GM19467 (cell line): ENCODE results near the gene LTBP2.

Source experiments
- ATAC-seq: cut with Tn5 transposase; IDR thresholded peaks from one replicate; pipeline ENCODE4 v1.9.1; 2021; ENCODE audit warnings: mild to moderate bottlenecking, moderate library complexity; ENCODE audit not compliant: unreplicated experiment

The LTBP2 gene

DNA sequence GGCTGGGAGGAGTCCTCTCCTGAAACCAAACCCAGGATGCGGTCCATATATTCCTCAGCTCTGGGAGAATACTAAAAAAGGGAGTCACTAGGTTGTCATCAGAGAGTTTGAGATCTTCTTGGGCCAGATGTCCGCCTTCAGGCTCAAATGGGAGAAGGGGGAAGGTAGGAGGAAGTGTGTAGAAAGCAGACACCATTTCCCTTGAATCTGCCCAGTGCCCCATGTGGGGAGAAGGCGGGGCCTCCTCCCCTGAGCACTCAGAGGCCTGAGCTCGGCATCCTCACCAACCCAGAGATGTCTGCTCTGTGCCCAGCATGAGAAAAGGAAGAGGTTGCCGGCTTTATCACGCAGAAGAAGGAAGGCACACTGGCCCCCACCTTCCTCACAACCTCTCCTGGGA lies 37.3 kb downstream of the LTBP2 start:
- ATAC-seq = no peak

DNA sequence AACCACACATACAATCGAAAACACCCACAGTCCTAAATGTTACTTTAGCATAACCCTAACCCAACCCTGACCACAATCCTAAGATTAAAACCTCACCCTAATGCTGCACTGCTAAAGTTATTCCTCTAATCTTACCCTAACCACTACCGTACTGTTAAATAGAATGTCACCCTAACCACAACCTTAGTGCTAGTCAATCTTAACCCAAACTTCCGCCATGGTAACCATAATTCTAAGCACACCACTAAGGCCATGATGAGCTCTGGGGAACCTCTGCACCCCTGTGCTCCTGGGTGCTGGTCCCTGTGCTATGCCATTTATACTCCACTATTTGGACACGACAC lies 38.0 kb downstream of the LTBP2 start:
- ATAC-seq = no peak

DNA sequence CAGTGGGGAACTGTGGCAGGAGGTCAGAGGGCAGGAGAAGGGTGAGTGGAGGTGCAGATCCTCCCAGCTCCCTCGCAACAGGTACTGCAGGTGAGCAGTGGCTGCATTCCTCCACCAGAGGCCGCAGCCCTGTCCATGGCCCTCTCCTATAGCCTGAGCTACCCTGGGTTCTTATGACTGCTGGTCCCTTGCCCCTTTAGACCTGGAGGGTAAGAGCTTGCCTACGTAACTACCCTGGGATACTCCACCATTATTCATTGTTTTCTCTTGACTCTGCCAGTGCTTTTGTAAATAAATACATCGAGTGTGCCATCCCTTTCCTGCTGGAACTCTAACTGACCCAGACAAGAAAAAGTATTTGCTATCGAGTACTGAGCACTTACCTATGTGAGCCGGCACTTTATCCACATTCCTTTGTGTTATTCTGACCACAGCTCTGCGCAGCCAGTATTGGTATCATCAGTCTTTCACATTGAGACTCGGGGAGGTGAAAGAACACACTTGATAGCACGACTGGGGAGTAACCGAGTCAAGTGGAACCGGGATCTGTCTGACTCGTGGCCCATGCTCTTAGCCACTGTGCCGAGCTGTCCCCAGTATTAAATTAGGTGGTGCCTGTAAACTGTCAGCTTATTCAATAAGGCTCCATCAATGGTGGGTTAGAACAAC lies 38.5 kb downstream of the LTBP2 start:
- ATAC-seq = no peak

DNA sequence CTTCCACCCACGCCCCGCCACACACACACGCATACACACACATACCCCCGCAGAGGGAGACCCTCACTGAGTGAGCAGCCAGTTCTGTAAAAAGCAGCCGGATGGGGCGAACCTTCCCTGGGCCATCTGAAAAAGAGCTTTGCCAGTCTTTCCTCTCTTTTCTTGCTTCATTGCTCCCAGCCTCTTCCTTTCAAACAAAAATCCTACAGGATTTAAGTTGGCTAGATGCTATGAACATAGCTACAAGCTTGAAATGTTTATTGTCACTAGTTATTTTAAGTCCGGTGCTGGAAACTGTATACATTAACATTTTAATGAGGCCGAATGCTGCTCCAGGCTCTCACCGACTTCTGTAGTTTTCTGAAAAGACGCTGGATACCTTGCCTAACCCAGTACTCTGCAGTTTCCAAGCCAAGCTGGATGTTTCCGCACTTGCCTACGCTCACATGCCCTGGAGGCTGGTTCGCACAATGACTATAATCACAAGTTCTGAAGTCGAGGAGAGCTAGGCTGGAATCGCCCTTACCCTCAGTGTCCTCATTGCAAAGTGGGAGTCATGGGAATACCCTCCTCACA lies 39.2 kb downstream of the LTBP2 start:
- no peak for ATAC-seq

DNA sequence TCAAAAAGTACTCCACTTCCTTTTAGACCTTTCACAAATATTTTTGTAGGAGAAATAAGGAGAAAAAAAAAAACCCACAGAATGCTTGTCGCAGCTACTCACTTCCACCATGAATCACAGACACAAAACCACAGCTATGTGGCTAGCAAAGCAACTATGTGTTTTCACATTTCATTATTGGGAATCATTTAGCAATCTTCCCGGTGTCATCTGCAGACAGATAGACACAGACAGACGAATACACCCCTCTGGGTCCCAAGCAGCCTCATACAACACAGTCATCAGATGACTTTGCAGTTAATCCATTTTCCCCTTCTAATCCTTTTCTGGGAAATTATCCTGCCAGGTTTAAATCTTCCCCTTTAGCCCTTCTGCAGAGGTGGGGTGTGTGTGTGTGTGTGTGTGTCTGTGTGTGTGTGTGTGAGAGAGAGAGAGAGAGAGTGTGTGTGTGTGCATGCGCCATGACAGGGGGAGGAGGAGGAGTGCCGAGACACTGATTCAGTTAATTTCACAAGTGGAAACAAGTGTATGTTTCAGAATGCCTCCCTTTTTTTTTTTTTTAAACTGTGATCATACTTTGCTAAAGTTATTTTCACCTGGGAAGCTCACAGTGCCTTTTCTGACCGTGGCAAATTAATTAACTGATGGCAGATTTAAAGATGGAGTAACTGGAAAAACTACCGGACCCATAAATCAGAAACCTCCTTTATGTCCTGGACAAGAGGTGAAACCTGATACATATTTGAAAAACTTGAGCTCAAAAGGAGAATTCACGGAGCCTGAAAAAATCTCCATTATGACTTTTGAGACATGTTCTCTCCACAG lies 39.9 kb downstream of the LTBP2 start:
- ATAC-seq = no peak

- no peak for ATAC-seq
These were observed 40.6 kb downstream of the LTBP2 start for GRCh38 chr14:74571441-74571841.

DNA sequence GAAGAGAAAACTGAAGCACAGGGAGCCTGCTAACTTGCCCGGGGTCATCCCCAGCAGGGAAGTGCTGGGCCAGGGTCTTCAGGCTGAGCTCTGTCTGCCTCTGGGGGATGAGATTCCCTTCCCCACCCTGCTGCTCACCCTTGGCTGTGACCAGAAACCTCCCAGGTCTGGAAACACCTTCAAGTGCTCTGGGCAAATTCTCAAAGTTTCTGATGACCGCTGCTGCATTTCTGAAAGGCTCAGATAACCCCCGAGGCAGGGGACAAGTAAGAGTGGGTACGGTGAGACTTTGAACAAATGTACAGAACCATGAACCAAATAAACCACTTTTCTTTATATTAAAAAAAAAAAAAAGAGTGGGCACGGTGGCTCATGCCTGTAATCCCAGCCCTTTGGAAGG lies 41.3 kb downstream of the LTBP2 start:
- ATAC-seq = no peak

DNA sequence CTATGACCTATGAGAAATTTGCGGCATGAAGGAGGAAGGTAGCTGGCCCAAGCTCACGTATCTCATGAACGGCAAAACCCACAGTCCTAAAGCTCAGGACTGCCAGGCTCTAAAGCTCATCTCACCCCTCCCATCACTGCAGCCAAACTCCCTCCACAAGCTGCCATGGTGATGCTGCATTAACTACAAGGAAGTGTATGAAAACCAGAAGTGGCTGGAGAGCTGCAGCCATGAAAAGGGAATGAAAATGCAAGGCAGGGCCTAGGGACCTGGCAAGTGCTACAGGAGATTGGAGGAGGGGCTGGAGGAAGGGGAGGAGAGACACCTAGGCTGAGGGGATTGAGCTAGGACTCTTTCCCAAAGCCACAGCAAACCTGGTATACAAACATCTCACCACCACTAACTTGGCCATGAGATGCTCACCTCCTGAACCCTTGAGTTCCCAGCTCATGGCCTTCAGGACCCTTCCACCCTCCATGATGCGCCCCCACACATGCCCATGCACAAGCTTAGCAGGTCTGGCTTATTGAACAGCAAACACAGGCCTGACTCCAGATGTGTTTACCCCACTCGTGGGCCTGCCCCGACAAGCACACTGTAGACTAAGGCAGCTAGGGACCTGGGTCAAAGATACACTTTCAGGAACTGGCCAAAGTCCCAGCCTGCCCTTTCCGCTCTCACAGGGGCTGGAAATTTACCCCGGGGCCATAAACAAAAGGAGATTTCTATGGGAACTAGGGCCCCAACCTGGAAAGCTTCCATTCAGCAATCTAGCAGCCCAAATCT lies 42.0 kb downstream of the LTBP2 start:
- no peak for ATAC-seq

- ATAC-seq = no peak
These were observed 42.6 kb downstream of the LTBP2 start for GRCh38 chr14:74569387-74569786.

GRCh38 chr14:74568911-74569310 lies 43.1 kb downstream of the LTBP2 start:
- no peak for ATAC-seq

- no peak for ATAC-seq
These were observed 43.7 kb downstream of the LTBP2 start for GRCh38 chr14:74568380-74568649.

DNA sequence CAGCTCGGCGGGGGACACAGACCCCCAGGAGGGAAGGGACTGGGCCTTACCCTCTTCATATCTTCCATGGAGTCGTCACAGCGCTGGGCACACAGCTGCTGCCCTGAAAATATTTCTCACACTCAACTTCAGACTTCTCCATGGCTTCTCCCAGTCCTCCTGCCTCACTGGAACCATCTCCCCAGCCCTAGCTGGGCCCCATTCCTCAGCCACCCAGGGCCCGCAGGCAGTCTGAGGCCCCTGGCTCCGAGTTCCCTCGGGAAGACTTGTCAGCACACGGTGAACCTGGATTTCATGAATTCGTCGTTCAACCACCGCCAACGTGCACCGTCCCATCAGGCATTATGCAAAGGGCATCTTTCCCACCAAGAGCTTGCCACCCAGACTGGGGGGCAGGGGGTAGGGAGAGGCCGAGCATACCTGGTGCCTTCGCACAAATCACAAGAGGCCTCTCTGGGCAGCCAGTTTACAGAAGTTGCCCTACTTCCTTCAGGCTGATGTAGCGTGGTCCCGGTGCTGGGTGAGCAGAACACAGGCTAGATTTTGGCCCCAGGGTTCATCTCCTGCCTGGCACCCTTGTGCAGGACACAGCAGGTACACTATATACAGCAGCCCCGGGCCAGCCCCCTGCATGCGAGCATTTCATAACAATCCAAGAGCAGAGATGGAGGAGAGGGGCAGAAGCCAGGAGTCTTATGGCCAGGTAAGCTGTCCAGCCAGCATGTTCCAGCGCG lies 44.2 kb downstream of the LTBP2 start:
- no peak for ATAC-seq

DNA sequence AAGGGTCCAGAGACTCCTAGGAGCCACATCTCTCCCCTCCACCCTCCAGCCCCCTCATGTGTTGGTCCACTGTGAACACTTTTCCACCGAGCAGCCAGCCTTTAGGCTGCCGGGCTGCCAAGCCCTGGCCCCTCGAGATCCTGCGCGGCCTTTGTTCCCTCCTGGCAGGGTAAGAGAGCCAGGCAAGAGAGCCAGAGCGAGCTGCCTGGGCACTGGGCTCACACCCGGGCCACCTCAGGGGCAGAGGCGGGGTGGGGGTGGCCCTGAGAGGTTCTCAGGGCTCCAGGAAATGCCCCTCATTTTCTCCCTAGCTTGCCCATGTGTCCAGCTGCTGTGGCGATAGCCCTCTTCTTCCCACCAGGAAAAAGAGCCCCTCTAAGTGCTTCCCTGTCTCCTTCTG lies 44.8 kb downstream of the LTBP2 start:
- no peak for ATAC-seq

DNA sequence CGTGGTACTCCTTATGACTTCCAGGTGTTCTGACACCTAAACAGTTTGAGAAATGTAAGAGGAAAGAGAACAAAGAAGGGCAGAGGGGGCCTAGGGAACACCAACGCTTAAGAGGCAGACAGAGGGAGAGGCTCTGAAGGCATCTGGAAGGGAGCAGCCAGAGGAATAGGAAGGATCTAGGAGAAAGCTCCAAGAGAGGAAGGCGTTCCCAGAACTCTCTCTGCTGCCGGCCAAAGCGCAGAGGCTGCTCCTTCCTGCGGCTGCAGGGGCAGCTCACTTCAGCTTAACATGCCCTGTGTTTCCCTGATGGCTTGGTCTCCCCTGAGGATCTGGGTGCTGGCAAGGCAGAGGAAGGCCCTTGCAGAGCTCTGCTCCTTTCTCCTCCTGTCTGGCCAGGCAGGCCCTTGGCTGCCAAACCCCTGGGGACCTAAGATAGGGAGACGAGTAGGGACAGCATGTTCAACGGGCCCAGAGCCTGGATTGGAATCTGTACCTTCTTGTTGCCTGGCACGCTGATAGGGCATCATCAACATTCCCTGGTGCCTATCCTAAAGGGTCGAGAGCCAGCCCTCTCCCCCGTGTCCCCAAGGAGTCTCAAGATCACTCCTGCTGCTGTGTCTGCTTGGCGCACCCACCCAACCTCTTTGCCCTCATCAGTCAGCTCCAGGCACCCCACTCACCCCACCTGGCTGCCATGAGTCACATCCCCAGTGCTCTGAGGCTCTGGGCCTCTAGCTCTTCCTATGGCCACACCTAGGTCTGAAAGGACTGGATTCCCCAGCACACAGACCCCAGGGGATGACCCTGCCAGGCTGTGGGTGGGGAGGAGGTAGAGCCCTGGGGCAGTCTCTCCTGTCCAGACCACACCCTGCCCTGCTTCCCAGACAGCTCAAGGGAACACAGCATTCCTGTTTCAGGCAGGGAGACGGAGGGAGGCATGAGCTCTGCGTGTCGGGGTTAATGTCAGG lies 45.6 kb downstream of the LTBP2 start:
- no peak for ATAC-seq

DNA sequence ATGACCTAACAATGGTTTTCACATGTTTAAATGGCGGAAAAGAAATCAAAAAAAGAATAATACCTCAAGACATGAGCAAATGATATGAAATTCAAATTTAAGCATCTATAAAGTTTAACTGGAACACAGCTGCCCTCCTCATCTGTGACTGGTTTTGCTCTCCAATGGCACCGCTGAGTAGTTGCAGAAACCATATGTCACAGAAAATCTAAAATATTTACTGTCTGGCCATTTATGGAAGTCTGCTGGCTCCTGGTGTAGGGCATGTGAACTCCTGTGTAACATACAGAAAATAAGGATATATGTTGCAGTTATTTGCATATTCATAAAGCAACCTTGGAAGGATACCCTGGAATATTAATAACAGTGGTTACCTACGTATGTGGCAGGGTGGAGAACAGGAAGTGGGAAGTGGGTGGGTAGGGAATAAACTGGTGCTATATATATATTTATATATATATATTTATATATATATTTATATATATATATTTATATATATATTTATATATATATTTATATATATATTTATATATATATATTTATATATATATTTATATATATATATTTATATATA lies 48.4 kb downstream of the LTBP2 start:
- no peak for ATAC-seq

DNA sequence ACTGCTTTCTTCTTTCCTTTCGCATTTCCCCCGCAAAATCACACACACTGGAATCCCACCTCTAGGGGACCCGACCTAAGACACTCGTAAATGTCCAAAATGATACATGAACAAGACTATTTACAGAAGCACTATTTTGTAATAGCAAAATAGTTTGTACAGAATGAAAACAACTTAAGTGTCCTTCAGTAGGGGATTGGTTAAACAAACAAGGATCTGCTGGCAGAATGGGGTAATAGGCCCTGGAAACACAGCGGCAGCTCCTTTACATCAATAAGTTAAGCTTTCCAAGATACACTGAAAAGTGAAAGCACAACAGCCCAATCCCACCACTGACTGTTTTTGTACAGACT lies 48.8 kb downstream of the LTBP2 start:
- ATAC-seq = no peak

- no peak for ATAC-seq
These were observed 49.4 kb downstream of the LTBP2 start for GRCh38 chr14:74562515-74563232.

DNA sequence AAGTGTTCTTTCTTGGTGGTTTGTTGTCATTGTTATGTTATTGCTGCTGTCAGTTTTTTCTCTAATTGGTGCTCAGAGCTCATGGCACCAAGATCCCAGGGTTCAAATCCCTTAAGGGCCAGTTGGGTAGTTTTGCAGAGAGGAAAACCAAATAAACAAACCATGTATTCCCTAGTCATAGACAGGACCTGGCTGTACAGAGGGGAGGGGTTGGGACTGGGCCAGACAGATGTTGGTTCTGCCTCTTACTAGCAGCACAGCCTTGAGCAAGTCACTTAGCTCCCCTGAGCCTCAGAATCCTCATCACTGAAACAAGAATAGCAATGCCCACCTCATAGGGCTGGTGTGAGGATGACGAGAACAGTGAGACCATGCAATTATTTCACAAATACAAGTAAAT lies 53.4 kb downstream of the LTBP2 start:
- ATAC-seq = no peak

DNA sequence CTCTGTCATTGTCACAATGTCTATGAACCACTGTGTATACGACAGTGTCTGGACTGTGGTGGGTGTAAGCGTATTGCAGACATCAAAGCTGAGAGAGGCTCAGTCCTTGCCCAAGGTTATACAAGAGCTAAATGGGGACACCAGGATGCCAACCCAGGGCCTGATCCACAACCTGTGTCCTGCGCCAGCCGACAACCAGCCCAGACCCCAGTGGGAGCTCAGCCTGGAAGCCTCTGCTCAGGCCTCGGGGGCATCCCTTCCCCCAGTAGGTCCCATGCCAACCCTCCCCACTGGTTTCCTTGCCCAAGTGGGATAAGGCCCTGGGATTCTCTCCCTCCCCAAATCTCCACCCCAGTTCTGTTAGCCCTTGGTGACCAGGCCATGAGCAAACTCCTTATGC lies 54.3 kb downstream of the LTBP2 start:
- ATAC-seq = no peak
